Measurements from ENCODE around the gene KIFBP. TPM values are rescaled to one million over a fixed set of nuclear protein-coding genes. Genes with fewer than 3 reads are reported as not detected.
A peak's percentile ranks its signal among the peaks of the same experiment; 100 is the strongest.
"Not testable (repeated sequence)": the region's sequence is repeated elsewhere in the genome, so short reads cannot be mapped to it uniquely, and the experiment has no call there.

The KIFBP gene
- total RNA-seq, 1 donor from 2014 or later = 43.2 TPM

- no peak for DNase-seq (ENCODE audit: low spot score)
- H3K27me3 Mint-ChIP-seq (ENCODE audit: low read depth) = no peaks in the 10 kb centered on the region
- no peak overlapping the region for H3K27ac Mint-ChIP-seq (ENCODE audit: unreplicated experiment)
- H3K4me1 Mint-ChIP-seq (ENCODE audit: low read depth) = peaks cover 11% of the 10 kb centered on the region
- H3K4me3 Mint-ChIP-seq (ENCODE audit: unreplicated experiment) = no peak overlapping the region
- H3K36me3 Mint-ChIP-seq (ENCODE audit: low read depth) = peaks cover 30% of the 10 kb centered on the region
- H3K9me3 Mint-ChIP-seq (ENCODE audit: low read depth) = no peaks in the 10 kb centered on the region
- TF ChIP-seq CTCF (IDR thresholded peaks at IDR 0.05) = no peak
These were observed 25.5 kb upstream of the KIFBP start for GRCh38 chr10:68963151-68963550.

- Mint-ChIP-seq H3K9me3 (ENCODE audit: low read depth) (no peaks in the 10 kb centered on the region), H3K27ac (ENCODE audit: unreplicated experiment) (no peak overlapping the region), H3K36me3 (ENCODE audit: low read depth) (peaks cover 39% of the 10 kb centered on the region), H3K4me3 (ENCODE audit: unreplicated experiment) (no peak overlapping the region), H3K4me1 (ENCODE audit: low read depth) (no peaks in the 10 kb centered on the region), H3K27me3 (ENCODE audit: low read depth) (no peaks in the 10 kb centered on the region)
- no peak for DNase-seq (ENCODE audit: low spot score)
- no peak for TF ChIP-seq CTCF (IDR thresholded peaks at IDR 0.05)
These were observed 14.6 kb upstream of the KIFBP start for GRCh38 chr10:68973975-68974374.

- not testable (repeated sequence) for H3K4me3 Mint-ChIP-seq (ENCODE audit: unreplicated experiment); H3K4me1 Mint-ChIP-seq (ENCODE audit: low read depth); H3K9me3 Mint-ChIP-seq (ENCODE audit: low read depth); H3K27ac Mint-ChIP-seq (ENCODE audit: unreplicated experiment); H3K27me3 Mint-ChIP-seq (ENCODE audit: low read depth); DNase-seq (ENCODE audit: low spot score)
- peaks cover 36% of the 10 kb centered on the region for H3K36me3 Mint-ChIP-seq (ENCODE audit: low read depth)
These were observed 12.6 kb upstream of the KIFBP start for GRCh38 chr10:68975936-68976473.

- H3K27me3 Mint-ChIP-seq (ENCODE audit: low read depth); H3K4me3 Mint-ChIP-seq (ENCODE audit: unreplicated experiment); H3K27ac Mint-ChIP-seq (ENCODE audit: unreplicated experiment); DNase-seq (ENCODE audit: low spot score); H3K9me3 Mint-ChIP-seq (ENCODE audit: low read depth); H3K4me1 Mint-ChIP-seq (ENCODE audit: low read depth): not testable (repeated sequence)
- peaks cover 20% of the 10 kb centered on the region for H3K36me3 Mint-ChIP-seq (ENCODE audit: low read depth)
These were observed 8.9 kb upstream of the KIFBP start for GRCh38 chr10:68979738-68980137.

DNA sequence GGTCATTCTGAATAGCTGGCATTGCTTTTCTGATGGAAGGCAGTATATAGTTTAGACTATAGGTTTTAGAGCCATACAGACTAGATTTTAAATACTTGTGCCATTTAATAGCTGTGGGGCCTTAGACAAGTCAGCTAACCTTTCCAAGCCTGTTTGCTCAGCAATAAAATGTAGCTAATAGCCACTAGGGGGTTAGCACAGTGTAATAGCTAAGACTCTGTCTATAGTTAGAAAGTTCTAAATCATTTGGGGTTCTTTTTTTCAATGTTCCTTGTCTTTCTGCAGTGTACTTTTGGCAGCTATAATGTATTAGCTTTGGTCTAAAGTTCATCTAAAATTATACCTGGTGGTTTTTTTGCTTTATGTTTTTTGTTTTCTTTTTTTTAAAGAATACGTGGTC, 7.5 kb upstream of the KIFBP start:
- no peaks in the 10 kb centered on the region for H3K4me1 Mint-ChIP-seq (ENCODE audit: low read depth)
- H3K9me3 Mint-ChIP-seq (ENCODE audit: low read depth) = no peaks in the 10 kb centered on the region
- DNase-seq (ENCODE audit: low spot score) = no peak
- no peak overlapping the region for H3K4me3 Mint-ChIP-seq (ENCODE audit: unreplicated experiment)
- TF ChIP-seq CTCF (IDR thresholded peaks at IDR 0.05) = peak; percentile 70
- H3K27ac Mint-ChIP-seq (ENCODE audit: unreplicated experiment) = peak overlapping the region; percentile 36
- no peaks in the 10 kb centered on the region for H3K27me3 Mint-ChIP-seq (ENCODE audit: low read depth)
- H3K36me3 Mint-ChIP-seq (ENCODE audit: low read depth) = peaks cover 14% of the 10 kb centered on the region

GRCh38 chr10:68982389-68982788, 6.2 kb upstream of the KIFBP start:
- DNase-seq (ENCODE audit: low spot score) = no peak
- Mint-ChIP-seq H3K4me3 (ENCODE audit: unreplicated experiment) (no peak overlapping the region), H3K4me1 (ENCODE audit: low read depth) (no peaks in the 10 kb centered on the region), H3K36me3 (ENCODE audit: low read depth) (peaks cover 13% of the 10 kb centered on the region), H3K27me3 (ENCODE audit: low read depth) (no peaks in the 10 kb centered on the region), H3K9me3 (ENCODE audit: low read depth) (no peaks in the 10 kb centered on the region), H3K27ac (ENCODE audit: unreplicated experiment) (peak overlapping the region; percentile 13)
- no peak for TF ChIP-seq CTCF (IDR thresholded peaks at IDR 0.05)
